PC-3 (cell line): Measurements from ENCODE around the gene DPH6.

Experiments used
- CTCF ChIP-seq: fragments of 300-600 bp; sonication (generic); conservative IDR thresholded peaks from 2 replicates; pipeline ENCODE4 v1.5.1; 2017; ENCODE audit warnings: antibody characterized with exemption, low read depth, mild to moderate bottlenecking, low read length
- EZH2 ChIP-seq: fragments of 300-600 bp; sonication (generic); IDR thresholded peaks from one replicate; pipeline ENCODE4 v1.6.1; 2017; ENCODE audit warnings: antibody characterized with exemption, mild to moderate bottlenecking, low read length; ENCODE audit not compliant: unreplicated experiment
- EZH2phosphoT487 ChIP-seq: fragments of 300-600 bp; sonication (generic); IDR thresholded peaks from 2 replicates; pipeline ENCODE4 v1.6.1; 2018; ENCODE audit warnings: mild to moderate bottlenecking, antibody characterized with exemption, low read length, borderline replicate concordance

- TF ChIP-seq CTCF (no peak), EZH2phosphoT487 (no peak), EZH2 (no peak)
These were observed 64.0 kb downstream of the DPH6 start for GRCh38 chr15:35481992-35482391.
